Activated CD4-positive, alpha-beta T cell treated with anti-CD3 and anti-CD28 coated beads, Interleukin-2, amount 50 U/mL, for 1 hour (primary cell): ENCODE measurements around the gene PRR16.

Source experiments
- DNase-seq: peaks from one replicate; pipeline ENCODE4 v3.0.0-alpha.2; 2020

Gene PRR16

GRCh38 chr5:120518581-120518980 is 54.5 kb downstream of the PRR16 start:
- DNase-seq: no peak

DNA sequence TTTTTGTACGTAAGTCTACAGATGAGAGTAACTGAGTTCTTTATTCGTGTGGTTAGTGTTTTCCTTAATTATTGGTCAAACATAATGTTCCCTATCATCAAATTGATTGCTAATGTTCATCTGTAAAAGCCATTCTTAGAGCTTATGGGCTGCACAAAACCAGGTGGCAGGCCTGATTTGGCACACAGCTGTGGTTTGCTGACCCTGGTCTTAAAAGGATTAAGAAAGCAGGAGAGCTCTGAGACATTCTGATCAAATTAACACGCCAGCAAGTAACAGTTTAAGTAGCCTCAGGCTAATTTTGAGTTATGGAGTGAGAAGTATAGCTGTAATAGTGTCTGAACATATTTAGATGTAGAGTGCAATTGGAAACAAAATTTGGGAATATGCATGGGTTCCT is 63.2 kb downstream of the PRR16 start:
- DNase-seq: no peak

- no peak for DNase-seq
Observed at GRCh38 chr5:120528609-120529008, 64.5 kb downstream of the PRR16 start.

GRCh38 chr5:120529386-120529785 is 65.3 kb downstream of the PRR16 start:
- DNase-seq: no peak

- no peak for DNase-seq
Observed at GRCh38 chr5:120531215-120531614, 67.1 kb downstream of the PRR16 start.

DNA sequence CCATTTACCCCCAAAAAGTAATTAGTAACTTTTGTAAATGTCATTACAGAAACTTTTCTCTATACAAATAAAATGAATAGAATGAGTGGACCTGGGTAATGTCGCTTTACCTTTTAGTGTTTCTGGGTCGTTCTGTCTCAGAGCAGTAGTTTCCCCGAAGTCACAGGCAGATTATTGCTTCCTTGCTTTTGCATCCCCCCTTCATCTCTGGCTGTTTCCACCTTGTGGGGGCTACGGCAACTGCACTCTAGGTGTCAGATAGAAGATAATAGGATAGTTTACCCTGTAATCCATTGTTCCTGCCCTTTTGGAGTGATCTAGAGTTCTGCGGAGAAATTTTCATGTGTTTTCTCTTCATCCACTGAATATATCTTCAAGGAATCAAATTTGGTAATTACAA is 68.7 kb downstream of the PRR16 start:
- DNase-seq: no peak

DNA sequence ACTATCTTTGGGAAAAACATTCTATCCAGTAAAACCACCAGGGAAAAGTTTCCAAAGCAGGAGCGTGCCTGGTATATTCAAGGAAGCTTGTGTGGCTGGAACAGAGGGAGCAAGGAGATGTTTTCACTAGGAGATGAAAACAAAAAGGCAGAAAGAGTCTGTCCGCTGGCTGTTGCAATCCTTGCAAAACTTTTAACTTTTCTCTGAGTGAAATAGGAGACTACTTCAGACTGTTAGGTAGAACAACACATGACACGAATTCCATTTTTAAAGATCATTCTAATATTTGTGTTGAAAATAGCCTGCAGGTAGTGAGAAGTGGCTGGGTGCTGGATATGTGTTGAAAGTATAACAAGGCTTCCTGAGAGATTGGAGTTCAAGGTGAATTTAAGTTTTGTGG is 69.5 kb downstream of the PRR16 start:
- no peak for DNase-seq

GRCh38 chr5:120535900-120536299 is 71.8 kb downstream of the PRR16 start:
- DNase-seq: no peak

- DNase-seq: no peak
Observed at GRCh38 chr5:120538149-120538548, 74.0 kb downstream of the PRR16 start.

GRCh38 chr5:120538644-120539043 is 74.5 kb downstream of the PRR16 start:
- no peak for DNase-seq

- DNase-seq: no peak
Observed at GRCh38 chr5:120539471-120539870, 75.4 kb downstream of the PRR16 start.

- no peak for DNase-seq
Observed at GRCh38 chr5:120540097-120540496, 76.0 kb downstream of the PRR16 start.

- no peak for DNase-seq
Observed at GRCh38 chr5:120544043-120544442, 79.9 kb downstream of the PRR16 start.

GRCh38 chr5:120545007-120545406 is 80.9 kb downstream of the PRR16 start:
- no peak for DNase-seq

DNA sequence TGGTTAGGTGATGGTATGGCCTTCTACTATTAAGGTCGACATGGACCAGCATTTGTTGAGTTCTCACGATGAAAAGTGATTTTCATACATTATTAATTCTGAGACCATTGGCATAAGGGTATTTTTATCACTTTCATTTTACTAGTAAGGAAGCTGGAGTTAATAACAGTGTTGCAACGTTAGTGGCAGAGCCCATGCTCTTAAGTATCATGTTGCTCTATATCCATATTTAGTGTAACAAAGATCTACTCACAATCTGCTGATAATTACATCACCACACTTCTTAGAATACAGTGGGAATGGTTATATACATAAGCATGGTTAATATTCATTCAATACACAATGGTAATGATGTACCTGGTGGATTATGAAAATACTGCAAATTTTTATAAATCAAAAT is 81.9 kb downstream of the PRR16 start:
- DNase-seq: no peak

GRCh38 chr5:120546922-120547321 is 82.8 kb downstream of the PRR16 start:
- no peak for DNase-seq

DNA sequence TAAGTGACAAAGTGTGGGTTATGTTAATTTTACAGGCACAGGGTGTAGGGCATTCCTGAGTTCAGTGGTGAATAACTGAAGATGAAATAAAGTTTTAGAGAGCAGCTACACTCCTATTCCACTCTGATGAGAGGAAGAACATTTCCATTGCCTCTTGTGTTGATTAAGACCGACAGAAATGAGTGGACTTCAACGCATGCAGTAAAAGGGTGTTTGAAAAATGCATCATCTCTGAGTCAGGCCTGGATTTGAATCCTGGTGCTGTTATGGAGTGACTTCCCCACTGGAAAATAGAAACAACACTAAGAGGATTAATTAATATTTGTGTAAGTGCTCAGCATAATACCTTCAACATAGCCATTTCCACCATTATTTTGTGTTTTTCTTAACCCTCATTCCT is 86.3 kb downstream of the PRR16 start:
- DNase-seq: no peak

DNA sequence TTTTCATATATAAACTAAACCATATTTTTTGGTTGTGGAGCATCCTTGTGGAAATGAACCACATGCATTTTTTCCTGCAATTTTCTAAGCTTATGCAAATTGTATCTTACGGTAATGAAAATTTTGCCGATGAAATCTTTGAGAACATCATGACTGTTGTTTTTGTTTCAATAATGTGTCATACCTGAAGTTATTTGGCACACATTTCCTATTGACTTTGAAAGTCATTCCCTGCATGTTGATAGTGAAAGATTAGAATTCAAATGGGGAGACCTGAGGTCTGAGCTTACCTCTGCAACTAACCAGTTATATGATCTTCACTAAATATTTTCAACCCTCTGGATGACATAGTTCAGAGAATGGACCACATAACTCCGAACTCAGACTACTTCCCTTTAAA is 88.5 kb downstream of the PRR16 start:
- no peak for DNase-seq

GRCh38 chr5:120555345-120555744 is 91.2 kb downstream of the PRR16 start:
- no peak for DNase-seq

DNA sequence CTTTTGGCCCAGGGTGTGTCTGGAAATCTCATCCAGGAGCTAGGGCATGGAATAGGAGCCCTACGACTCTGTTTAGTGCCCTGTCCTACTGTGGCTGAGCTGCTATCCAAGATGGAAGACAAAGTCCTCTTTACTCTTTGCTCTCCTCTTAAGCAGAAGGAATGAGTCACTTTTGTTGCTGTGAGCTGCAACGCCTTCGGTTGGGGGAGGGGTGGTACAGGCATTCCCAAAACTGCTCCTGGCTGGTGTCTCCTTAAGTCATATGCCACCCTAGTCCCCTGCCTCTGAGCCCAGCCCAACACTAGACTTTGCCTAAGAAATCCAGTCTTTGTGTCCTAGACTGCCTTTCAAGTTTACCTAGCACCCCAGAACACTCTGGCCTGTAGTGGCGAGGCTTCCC is 99.9 kb downstream of the PRR16 start:
- no peak for DNase-seq

DNA sequence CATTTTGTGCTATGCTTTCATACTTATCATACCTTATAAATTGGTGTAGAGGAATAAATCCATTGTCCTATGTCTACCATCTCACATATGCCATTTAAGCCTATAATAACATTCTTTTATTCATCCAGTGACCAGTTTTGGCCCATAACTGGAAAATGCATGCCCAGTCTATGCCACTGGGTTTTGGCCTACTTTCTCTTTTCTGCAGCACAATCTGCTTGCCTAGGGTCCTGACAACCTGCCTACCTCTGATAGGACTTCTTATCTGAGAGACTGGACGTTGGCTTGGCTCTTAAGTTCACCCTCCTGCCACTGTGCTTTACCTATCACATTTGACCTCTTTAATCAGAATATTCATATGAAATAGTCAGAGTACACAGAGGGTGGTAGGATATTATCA is 103.0 kb downstream of the PRR16 start:
- no peak for DNase-seq

DNA sequence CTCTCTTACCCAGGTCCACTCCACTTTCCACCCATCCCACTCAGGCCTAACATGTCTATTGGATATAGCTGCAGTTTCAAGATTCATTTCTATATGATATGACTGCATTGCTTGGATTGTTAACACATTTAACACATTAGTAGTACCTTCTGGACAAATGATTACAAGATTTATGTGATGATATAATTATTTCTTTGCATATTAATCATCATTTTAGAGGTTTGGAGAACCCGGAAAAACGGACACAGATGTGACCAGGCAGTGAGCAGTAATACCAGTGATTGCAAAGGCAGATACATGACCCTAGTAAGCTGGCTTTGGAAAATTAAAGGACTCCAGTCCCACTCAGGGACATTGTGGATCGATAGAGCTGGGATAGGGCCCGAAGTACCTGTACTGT is 103.8 kb downstream of the PRR16 start:
- no peak for DNase-seq

DNA sequence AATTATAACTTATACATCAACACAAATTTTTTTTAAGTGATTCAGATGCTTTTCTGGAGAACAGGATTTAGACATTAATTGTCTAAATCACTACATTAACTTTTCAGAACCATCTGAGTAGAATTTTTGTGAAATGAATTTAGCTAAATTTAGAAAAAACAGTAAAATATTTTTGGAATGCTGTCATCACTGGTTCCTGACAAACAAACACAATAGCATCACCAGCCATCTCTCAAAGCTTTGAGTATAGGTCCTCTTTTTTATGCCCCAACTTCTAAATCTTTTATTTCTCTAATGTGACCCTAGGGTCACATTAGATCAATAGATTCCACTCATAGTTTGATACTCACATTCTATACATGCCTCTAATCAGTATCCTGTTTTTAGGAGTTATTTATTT is 104.6 kb downstream of the PRR16 start:
- DNase-seq: no peak

DNA sequence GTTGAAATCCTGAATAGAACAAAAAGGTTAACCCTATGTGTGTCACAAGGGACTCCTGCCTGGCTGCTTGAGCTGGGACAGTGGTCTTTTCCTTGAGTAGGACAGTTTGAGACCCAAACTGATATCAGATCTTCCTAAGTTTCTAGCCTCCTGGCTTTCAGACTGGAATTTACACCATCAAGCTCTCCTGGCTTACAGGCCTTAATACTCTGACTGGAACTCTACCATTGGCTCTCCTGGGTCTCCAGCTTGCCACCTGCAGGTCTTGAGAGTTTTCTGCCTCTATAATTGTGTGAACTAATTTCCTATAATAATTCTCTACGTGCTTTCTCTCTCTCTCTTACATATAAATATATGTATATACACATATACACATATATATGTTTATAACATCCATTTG is 112.5 kb downstream of the PRR16 start:
- DNase-seq: no peak

GRCh38 chr5:120582635-120583034 is 118.5 kb downstream of the PRR16 start:
- DNase-seq: no peak

GRCh38 chr5:120586646-120587045 is 122.5 kb downstream of the PRR16 start:
- no peak for DNase-seq
